ENCODE results near the gene ENPEP.
"Not testable (repeated sequence)": the region's sequence is repeated elsewhere in the genome, so short reads cannot be mapped to it uniquely, and the experiment has no call there.

ENPEP gene

GRCh38 chr4:110483516-110483915, 7.6 kb downstream of the ENPEP start:
- no peak for DNase-seq (ENCODE audit: extremely low read depth in 1 of 2, low read depth in 1 of 2)

DNA sequence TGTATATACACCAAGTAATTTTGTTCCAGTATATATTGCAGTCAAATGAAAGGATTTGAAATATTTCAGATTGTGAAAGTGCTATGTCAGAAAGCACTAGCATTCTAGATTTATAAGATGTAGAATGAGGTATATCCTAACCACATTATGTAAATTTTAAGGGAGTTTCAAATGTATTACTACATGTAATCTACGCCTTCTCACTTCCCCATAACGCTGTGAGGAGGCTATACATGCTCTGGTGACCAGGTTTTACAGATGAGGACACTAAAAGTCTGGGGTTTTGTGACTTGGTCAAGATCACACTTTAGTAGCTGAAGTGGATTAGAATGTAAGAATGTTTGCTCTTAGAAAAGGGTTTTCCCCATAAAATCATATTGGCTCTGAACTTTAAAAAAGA, 8.1 kb downstream of the ENPEP start:
- DNase-seq (ENCODE audit: extremely low read depth in 1 of 2, low read depth in 1 of 2): no peak

DNA sequence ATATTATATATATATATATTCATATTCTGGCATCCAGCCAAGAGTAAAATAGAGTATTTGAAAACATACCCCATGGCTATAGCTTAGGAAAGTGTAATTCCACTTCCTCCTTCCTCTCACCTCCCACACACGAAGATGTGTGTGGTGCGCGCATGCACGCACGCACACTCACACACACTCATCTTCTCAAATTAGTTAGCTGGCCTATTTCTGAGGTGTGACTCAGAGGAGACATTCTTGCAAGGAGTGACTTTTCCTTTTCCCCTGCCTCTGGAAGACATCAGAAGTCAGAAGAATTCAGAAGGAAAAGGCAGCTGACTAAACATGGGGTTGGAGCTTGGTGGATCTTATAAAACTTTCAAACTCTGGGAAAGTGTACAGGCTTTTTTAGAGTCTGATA, 8.8 kb downstream of the ENPEP start:
- no peak for DNase-seq (ENCODE audit: extremely low read depth in 1 of 2, low read depth in 1 of 2)

- DNase-seq (ENCODE audit: extremely low read depth in 1 of 2, low read depth in 1 of 2): no peak
Measured at GRCh38 chr4:110485452-110485851, 9.5 kb downstream of the ENPEP start.

DNA sequence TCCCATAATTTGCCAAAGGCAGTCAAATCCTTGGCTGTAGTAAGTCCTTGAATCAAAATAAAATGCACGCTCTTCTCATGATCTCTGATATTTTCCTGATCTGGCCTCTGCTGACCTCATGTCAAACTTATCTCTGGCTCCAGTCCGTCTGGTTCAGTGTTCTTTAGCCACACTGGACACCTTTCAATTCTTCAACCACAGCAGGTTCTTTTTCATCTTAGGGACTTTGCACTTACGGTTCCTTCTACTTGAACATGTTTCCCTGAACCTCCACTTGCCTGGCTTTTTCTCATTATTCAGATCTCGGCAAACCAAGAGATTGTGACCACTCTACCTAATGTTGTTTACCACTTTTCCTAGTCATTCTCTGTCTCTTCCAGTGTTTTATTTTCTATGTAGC, 10.3 kb downstream of the ENPEP start:
- no peak for DNase-seq (ENCODE audit: extremely low read depth in 1 of 2, low read depth in 1 of 2)

- not testable (repeated sequence) for DNase-seq (ENCODE audit: extremely low read depth in 1 of 2, low read depth in 1 of 2)
Measured at GRCh38 chr4:110486850-110487249, 10.9 kb downstream of the ENPEP start.

GRCh38 chr4:110487873-110488272, 11.9 kb downstream of the ENPEP start:
- no peak for DNase-seq (ENCODE audit: extremely low read depth in 1 of 2, low read depth in 1 of 2)

GRCh38 chr4:110489901-110490508, 14.1 kb downstream of the ENPEP start:
- DNase-seq (ENCODE audit: extremely low read depth in 1 of 2, low read depth in 1 of 2): no peak

- DNase-seq (ENCODE audit: extremely low read depth in 1 of 2, low read depth in 1 of 2): no peak
Measured at GRCh38 chr4:110492522-110492921, 16.6 kb downstream of the ENPEP start.

DNA sequence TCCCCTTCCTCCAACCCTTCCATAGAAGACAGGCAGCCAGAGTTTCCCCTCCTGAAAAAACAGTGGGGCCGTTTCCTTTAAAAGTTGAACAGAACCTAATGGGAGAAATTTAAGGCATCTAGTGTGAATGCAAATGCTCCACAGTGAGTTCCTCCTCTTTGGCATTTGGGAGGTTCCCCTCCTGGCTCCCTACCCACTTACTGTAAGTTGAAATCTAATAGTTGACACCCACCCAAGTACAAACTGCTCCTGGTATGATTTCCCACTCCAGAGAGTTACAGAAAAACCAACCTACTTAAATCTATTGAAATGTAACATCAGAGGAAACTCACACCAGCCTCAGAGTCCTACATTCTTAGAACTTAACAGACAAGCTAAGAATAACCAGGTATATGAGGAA, 17.6 kb downstream of the ENPEP start:
- no peak for DNase-seq (ENCODE audit: extremely low read depth in 1 of 2, low read depth in 1 of 2)

- DNase-seq (ENCODE audit: extremely low read depth in 1 of 2, low read depth in 1 of 2): no peak
Measured at GRCh38 chr4:110498420-110498819, 22.5 kb downstream of the ENPEP start.

- no peak for DNase-seq (ENCODE audit: extremely low read depth in 1 of 2, low read depth in 1 of 2)
Measured at GRCh38 chr4:110499126-110499525, 23.2 kb downstream of the ENPEP start.

DNA sequence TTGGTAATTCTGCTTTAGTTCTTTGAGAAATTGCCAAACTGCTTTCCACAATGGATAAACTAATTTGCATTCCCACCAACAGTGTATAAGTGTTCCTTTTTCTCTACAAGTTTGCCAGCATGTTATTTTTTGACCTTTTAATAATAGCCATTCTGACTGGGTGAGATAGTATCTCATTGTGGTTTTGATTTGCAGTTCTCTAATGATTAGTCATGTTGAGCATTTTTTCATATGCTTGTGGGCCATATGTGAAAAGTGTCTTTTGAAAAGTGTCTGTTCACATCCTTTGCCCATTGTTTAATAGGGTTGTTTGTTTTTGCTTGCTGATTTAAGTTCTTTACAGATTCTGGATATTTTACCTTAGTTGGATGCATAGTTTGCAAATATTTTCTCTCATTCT, 25.9 kb downstream of the ENPEP start:
- no peak for DNase-seq (ENCODE audit: extremely low read depth in 1 of 2, low read depth in 1 of 2)

DNA sequence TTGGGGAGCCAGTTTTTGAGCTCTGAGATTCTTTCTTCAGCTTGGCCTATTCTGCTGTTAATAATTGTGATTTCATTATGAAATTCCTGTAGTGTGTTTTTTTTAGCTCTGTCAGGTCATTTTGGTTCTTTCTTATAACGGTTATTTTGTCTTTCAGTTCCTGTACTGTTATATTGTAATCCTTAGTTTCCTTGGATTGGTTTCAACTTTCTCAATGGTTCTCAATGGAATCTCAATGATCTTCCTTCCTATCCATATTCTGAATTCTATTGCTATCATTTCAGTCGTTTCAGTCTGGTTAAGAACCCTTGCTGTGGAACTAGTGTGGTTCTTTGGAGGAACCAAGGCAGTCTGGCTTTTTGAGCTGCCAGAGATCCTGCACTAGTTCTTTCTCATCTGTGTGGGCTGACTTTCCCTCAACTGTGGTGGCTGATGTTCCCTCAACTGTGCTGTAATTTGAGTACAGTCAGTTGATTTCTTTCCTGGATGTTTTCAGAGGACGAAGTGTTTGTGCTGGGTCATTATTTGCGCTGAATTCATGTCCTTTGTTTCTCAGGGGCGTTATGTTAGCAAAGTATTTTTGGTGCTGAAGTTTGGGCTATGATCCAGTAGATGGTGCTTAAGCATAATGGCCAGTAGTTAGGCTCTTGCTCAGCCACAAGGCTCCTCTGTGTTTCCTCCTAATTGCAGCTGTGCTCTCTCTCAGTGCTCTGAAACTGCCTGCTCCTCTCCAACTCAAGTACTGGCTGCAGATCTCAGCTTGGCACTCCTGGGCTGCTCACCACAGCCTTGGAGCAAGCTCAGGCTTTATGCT, 27.5 kb downstream of the ENPEP start:
- no peak for DNase-seq (ENCODE audit: extremely low read depth in 1 of 2, low read depth in 1 of 2)

DNA sequence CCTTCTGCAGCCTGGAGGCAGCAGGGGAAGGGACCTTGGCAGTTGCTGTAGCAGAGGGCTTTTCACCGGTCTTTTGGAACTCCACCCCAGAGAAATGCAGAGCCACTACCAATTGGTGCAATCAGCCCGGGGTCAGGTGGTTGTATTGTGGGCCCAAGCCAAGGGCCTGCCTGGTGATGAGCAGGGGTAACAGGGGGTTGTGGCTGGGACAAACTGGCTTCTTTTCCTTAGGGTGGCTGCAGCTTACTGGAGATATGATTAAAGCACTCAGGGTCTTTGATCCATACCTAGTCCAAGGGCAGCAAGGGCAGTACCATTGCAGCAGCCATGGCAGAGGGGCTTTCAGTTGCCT, 28.1 kb downstream of the ENPEP start:
- no peak for DNase-seq (ENCODE audit: extremely low read depth in 1 of 2, low read depth in 1 of 2)

DNA sequence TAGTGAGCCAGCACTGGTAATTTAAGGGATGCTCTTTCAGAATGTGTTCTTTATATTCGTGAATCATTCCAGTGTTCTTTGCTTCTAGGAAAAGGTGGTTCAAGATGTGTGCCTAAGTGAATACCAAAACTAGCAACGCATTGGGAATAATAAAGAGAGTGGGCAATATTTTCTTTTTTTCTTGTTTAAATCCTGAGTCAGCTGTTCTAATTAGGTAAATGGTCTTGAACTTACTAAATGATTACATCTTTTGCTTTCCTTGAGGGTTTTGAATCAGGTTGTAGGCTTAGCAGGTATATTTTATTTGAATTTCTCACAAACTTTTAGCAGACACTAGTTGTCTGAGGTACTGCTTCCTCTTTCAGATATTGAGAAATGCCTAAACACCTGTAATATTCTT, 29.5 kb downstream of the ENPEP start:
- DNase-seq (ENCODE audit: extremely low read depth in 1 of 2, low read depth in 1 of 2): no peak

DNA sequence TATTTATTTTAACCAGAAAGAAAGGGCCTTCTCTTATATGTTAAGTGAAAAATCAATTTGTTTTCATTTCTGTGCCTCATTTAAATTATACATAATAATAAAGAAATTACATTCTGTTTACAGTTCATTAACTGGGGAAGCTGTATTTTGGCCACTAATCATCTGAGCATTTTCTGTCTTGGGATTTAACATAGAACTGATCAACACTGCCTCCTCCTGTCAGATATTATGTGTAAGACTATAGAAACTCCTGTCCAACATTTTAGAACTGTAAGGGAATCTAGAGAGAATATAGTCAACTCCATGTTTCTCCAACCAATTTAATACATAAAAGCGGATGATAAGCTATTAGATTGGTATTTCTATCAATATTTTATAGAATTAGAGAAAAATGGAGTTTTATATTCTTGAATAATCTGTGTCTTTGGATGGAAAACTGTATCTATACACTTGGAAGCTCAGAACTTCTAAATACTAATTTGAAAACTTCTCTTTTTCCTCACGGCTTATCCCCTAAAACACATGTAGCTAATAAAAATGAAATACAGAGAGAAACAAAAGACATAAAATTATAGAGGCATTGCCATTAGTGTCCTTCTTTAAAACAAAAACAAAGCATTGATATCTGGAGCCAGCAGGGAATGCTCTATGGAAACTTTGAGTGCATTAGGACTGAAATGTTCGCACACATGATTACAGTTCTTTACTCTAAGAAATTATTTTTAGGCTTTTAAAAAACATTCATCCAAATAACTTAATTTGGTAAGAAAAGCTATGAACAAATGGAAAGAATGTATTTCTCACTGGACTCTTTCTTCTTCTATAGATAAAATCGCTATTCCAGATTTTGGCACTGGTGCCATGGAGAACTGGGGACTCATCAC, 33.1 kb downstream of the ENPEP start:
- DNase-seq (ENCODE audit: extremely low read depth in 1 of 2, low read depth in 1 of 2): no peak

DNA sequence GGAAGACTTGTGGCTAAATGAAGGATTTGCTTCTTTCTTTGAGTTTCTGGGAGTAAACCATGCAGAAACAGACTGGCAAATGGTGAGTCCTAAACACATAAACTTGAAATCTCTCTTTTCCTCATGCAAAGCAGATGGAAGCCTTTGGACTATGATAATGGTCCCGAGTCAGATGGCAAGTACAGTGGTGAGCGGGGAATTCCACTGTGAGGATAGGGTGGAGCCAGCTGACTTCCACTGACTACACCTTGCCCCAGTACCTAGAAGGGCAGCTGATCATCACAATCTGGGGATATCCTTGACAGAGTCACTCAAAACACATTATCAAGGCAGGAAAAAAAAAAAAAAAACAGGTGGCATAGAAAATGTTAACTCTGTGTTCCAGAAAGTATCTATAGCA, 34.3 kb downstream of the ENPEP start:
- no peak for DNase-seq (ENCODE audit: extremely low read depth in 1 of 2, low read depth in 1 of 2)

DNA sequence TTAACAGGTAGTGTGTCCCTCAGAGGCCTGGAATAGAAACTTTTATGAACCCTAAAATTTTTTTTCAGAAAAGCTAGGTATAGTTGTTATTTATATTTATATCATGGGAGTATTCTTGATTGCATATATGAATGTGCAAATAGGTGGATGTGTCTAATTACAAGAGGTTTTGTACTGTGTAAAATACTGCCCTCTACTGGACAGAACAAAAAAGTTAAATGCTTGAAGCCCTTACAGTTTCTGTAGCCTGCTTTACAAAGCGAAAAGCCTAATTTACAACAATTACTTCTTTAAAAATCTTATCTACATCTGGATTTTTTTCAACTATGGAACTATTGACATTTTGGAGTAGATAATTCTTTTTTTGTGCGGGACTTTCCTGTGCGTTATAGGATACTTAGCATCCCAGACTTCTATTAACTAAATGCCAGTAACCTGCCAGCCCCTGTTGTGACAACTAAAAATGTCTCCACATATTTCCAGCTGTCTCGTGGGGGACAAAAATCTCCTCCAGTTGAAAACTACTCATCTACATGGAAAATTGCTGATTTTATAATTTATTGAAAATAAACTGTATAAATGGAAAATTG, 35.1 kb downstream of the ENPEP start:
- DNase-seq (ENCODE audit: extremely low read depth in 1 of 2, low read depth in 1 of 2): no peak

DNA sequence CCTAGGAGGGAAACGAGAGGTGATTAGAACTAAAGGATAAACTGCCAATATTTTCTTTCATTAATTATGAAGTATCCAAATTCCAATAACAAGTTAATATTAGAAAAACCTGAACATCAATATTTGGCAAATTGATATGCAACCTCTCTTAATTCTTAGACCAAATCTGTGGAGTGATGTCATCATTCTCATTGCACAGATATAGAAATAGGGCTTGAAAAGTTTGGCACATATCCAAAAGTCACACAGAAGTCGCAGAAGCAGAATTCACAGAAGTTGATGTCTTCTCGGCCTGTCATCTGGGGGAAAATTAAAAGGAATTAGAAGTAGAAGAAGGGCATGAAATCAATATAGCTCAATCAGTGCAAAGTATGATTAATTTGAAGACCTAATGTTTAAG, 36.9 kb downstream of the ENPEP start:
- DNase-seq (ENCODE audit: extremely low read depth in 1 of 2, low read depth in 1 of 2): no peak

GRCh38 chr4:110514889-110515479, 39.0 kb downstream of the ENPEP start:
- no peak for DNase-seq (ENCODE audit: extremely low read depth in 1 of 2, low read depth in 1 of 2)
